ENCODE results near the gene LEUTX. TPM values are rescaled to one million over a fixed set of nuclear protein-coding genes. Genes with fewer than 3 reads are reported as not detected.
A peak's percentile ranks its signal among the peaks of the same experiment; 100 is the strongest.

The LEUTX gene
- total RNA-seq, 8 experiments from 2014 or later, result 34.9 TPM; not detected in 7

- in situ Hi-C loops (cut with MboI; ENCODE audit: low pct_unique_long_range_greater_than_20kb in 2 of 9, low sequenced_read_pairs in 9 of 9, unreplicated experiment in 9 of 9), result loop anchor here in 1 of 9 experiments (25.0 kb wide), 1 partner anchor 146 kb away; the partner anchor contains the start of gene PSMC4
- WGBS, 10 experiments, result 67 to 100% (median 89%) methylated on average over 1 to 5 of the region's 5 CpGs
- no peaks in the 10 kb centered on the region for H3K4me1 ChIP-seq (replicated peaks in 1 of 2)
- no peak for ATAC-seq (replicated peaks in 6 of 8)
- H3K4me3 ChIP-seq, result no peak overlapping the region
- no peak overlapping the region for H3K27ac ChIP-seq
Measured at GRCh38 chr19:39816287-39817048, 37.8 kb downstream of the LEUTX start.

DNA sequence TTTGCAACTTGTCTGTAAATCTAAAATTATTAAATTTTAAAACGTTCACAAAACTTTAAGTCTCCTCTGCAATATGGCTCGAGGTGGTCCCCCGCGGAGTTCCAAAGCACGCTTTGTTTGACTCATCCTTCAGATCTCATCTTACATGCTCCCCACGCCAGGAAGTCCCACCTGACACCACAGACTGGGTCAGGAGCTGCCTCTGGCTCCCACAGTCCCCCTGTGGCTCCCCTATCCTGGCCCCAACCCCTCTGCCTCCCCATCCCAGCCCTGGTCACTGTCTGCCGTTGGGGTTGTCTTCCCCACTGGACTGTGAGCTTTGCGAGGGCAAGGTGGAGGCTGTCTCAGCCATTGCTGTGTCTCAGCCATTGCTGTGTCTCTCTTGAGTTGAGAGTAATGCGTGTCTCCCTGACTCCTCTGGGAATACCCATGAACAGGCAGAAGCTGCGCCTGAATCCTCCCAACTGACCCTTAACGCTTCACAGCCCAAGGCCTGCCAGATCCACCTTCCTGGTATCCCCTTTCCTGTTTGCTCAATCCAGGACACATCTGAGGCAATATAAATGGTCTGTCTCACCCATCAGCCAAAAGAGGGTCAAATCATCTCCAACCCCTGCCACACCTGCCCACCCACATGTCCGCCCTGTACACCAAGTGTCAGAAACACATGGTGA, 39.4 kb downstream of the LEUTX start:
- H3K27ac ChIP-seq, result no peak overlapping the region
- in situ Hi-C loops (cut with MboI; ENCODE audit: low pct_unique_long_range_greater_than_20kb in 2 of 9, low sequenced_read_pairs in 9 of 9, unreplicated experiment in 9 of 9), result loop anchor here in 1 of 9 experiments (25.0 kb wide), 1 partner anchor 144 kb away; the partner anchor contains the start of gene PSMC4
- ATAC-seq (replicated peaks in 6 of 8), result no peak
- H3K4me1 ChIP-seq (replicated peaks in 1 of 2), result peaks cover 3 to 7% of the 10 kb centered on the region in 2 donors
- WGBS, 10 experiments, result 31 to 100% (median 89%) methylated on average over 1 to 7 of the region's 12 CpGs; no CpG with 5 or more reads in 2 of the 10 experiments
- H3K4me3 ChIP-seq, result no peak overlapping the region

GRCh38 chr19:39818626-39819097, 40.0 kb downstream of the LEUTX start:
- H3K27ac ChIP-seq, result no peak overlapping the region
- peaks cover 9% of the 10 kb centered on the region in 2 donors for H3K4me1 ChIP-seq (replicated peaks in 1 of 2)
- in situ Hi-C loops (cut with MboI; ENCODE audit: low pct_unique_long_range_greater_than_20kb in 2 of 9, low sequenced_read_pairs in 9 of 9, unreplicated experiment in 9 of 9), result loop anchor here in 1 of 9 experiments (25.0 kb wide), 1 partner anchor 144 kb away; the partner anchor contains the start of gene PSMC4
- WGBS, 10 experiments, result 57 to 100% (median 90%) methylated on average over 1 to 4 of the region's 4 CpGs; no CpG with 5 or more reads in 6 of the 10 experiments
- H3K4me3 ChIP-seq, result no peak overlapping the region
- ATAC-seq (replicated peaks in 6 of 8), result no peak

DNA sequence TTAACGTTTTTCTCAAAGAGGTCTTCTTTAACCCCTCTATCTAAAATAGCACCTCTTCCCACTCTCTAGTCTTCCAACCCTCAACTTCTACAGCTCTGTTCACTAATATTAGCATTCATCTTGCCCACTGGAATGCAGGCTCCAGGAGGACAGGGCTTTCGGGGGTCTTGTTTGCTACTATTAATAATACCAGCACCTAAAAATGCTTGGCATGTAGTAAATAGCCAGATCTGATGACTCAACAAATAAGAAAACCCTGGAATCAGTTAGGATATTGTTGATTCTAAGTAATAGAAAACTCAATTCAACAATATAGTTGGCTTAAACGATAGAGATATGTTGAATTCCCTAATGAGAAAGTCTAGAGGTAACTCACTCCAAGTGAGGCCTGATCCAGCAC, 41.1 kb downstream of the LEUTX start:
- no peak for ATAC-seq (replicated peaks in 6 of 8)
- WGBS, 10 experiments, result 60 to 100% (median 85%) methylated on average over 1 to 3 of the region's 3 CpGs; no CpG with 5 or more reads in 2 of the 10 experiments
- in situ Hi-C loops (cut with MboI; ENCODE audit: low pct_unique_long_range_greater_than_20kb in 2 of 9, low sequenced_read_pairs in 9 of 9, unreplicated experiment in 9 of 9), result loop anchor here in 1 of 9 experiments (25.0 kb wide), 1 partner anchor 143 kb away; the partner anchor contains the start of gene PSMC4

DNA sequence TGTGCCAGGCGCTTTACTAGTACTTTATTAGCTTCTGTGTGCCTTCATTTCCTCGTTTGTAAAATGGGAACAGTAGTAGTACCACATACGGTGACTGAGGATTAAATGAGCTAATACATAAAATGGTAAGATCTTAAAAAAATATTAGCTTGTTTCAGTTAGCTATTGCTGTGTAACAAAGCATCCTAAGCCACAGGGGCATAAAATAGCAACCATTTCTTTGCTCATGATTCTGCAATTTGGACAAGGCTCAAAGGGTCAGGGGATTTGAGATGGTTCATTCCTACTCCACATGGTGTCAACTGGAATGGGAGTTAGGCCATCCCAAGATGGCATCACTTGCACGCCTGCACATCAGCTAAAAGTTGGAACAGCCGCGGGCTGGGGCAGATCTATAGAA, 42.0 kb downstream of the LEUTX start:
- WGBS, 10 experiments, result 74 to 97% (median 84%) methylated on average over 1 to 6 of the region's 6 CpGs
- in situ Hi-C loops (cut with MboI; ENCODE audit: low pct_unique_long_range_greater_than_20kb in 2 of 9, low sequenced_read_pairs in 9 of 9, unreplicated experiment in 9 of 9), result loop anchor here in 1 of 9 experiments (25.0 kb wide), 1 partner anchor 142 kb away; the partner anchor contains the start of gene PSMC4

More for the DNA sequence above, 41.1 kb downstream of the LEUTX start:
- H3K4me1 ChIP-seq (replicated peaks in 1 of 2), result peaks cover 10 to 11% of the 10 kb centered on the region in 2 donors
- H3K27ac ChIP-seq, result no peak overlapping the region
- H3K4me3 ChIP-seq, result no peak overlapping the region

DNA sequence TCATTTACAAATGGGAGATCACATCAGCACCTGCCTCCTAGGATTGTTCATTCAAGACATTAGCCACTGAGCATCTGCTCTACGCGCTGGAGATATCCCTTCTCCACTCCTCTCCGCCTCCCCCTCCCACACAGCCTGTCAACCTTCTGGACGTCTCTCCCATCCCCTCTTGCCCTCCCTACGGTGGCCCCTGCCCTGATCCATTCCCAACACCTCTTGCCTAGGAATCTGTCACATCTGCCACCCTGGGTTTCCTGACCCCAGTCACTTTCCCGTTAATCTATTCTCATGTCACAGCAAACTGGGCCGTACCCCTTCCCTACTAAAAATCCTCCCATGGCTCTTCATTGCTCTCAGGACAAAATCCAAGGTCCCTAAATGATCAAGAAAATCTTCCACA, 45.0 kb downstream of the LEUTX start:
- ATAC-seq (replicated peaks in 6 of 8), result peak in 3 of 8 experiments; percentile 1 to 15 (median 14)
- Histone ChIP-seq H3K27ac (peak overlapping the region; percentile 14 to 43), H3K4me1 (replicated peaks in 1 of 2) (peaks cover 13 to 14% of the 10 kb centered on the region in 2 donors), H3K4me3 (peak overlapping the region; percentile 48 to 89 (median 61))
- 5 to 40% (median 23%) methylated on average over 1 to 3 of the region's 7 CpGs; no CpG with 5 or more reads in 6 of the 10 experiments for WGBS, 10 experiments
- in situ Hi-C loops (cut with MboI; ENCODE audit: low pct_unique_long_range_greater_than_20kb in 2 of 9, low sequenced_read_pairs in 9 of 9, unreplicated experiment in 9 of 9), result loop anchor here in 1 of 9 experiments (25.0 kb wide), 1 partner anchor 139 kb away; the partner anchor contains the start of gene PSMC4

More for the DNA sequence above, 42.0 kb downstream of the LEUTX start:
- H3K4me3 ChIP-seq, result no peak overlapping the region
- H3K4me1 ChIP-seq (replicated peaks in 1 of 2), result peaks cover 13 to 14% of the 10 kb centered on the region in 2 donors
- no peak for ATAC-seq (replicated peaks in 6 of 8)
- H3K27ac ChIP-seq, result no peak overlapping the region

GRCh38 chr19:39824143-39825092, 45.8 kb downstream of the LEUTX start:
- ATAC-seq (replicated peaks in 6 of 8), result peak; percentile 88 to 97 (median 96)
- WGBS, 10 experiments, result 0 to 35% (median 9%) methylated on average over 4 to 28 of the region's 47 CpGs; no CpG with 5 or more reads in 2 of the 10 experiments
- Histone ChIP-seq H3K4me3 (peak overlapping the region; percentile 48 to 89 (median 61)), H3K4me1 (replicated peaks in 1 of 2) (peaks cover 13 to 14% of the 10 kb centered on the region in 2 donors), H3K27ac (peak overlapping the region; percentile 30 to 43)
- in situ Hi-C loops (cut with MboI; ENCODE audit: low pct_unique_long_range_greater_than_20kb in 2 of 9, low sequenced_read_pairs in 9 of 9, unreplicated experiment in 9 of 9), result loop anchor here in 1 of 9 experiments (25.0 kb wide), 2 partner anchors 138 to 287 kb away; partner anchors contain the start of genes EID2, EID2B and PSMC4

GRCh38 chr19:39825093-39825463, 46.4 kb downstream of the LEUTX start:
- no peak for ATAC-seq (replicated peaks in 6 of 8)
- Histone ChIP-seq H3K27ac (peak overlapping the region in 1 of 2 donors; percentile 30), H3K4me1 (replicated peaks in 1 of 2) (peaks cover 13 to 14% of the 10 kb centered on the region in 2 donors), H3K4me3 (no peak overlapping the region)
- in situ Hi-C loops (cut with MboI; ENCODE audit: low pct_unique_long_range_greater_than_20kb in 2 of 9, low sequenced_read_pairs in 9 of 9, unreplicated experiment in 9 of 9), result loop anchor here in 1 of 9 experiments (25.0 kb wide), 1 partner anchor 288 kb away; the partner anchor contains the start of genes EID2 and EID2B
- WGBS, 10 experiments, result 75% methylated on average over 4 of the region's 11 CpGs; no CpG with 5 or more reads in 9 of the 10 experiments

DNA sequence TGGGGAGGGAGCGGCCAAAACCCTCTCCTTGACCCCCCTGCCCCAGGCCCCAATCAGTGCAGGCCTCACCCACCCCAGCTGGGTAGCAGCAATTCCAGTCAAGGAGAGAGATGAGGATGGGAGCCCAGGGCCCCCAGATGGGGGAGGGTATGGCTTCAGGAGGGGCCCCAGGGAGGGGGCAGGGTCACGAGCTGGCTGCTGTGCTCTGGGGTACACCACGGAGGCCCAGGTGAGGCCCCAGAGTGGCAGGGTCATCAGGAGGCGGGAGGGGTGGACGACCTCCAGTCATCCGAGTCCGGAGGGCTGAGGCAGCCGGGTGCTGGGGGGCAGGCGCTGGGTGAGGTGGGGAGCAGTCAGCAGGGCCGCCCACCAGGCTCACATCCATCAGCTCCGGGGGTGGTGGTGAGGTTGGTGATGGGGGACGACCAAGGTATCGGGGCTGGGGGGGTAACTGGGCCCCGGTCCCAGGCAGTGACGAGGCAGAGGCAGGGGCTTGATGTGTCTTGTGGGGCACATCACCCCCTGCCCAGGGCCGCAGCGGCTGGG, 47.0 kb downstream of the LEUTX start:
- peak overlapping the region in 1 of 2 donors; percentile 30 for H3K27ac ChIP-seq
- H3K4me3 ChIP-seq, result no peak overlapping the region
- in situ Hi-C loops (cut with MboI; ENCODE audit: low pct_unique_long_range_greater_than_20kb in 2 of 9, low sequenced_read_pairs in 9 of 9, unreplicated experiment in 9 of 9), result loop anchor here in 1 of 9 experiments (25.0 kb wide), 1 partner anchor 288 kb away; the partner anchor contains the start of genes EID2 and EID2B
- H3K4me1 ChIP-seq (replicated peaks in 1 of 2), result peaks cover 13 to 14% of the 10 kb centered on the region in 2 donors
- ATAC-seq (replicated peaks in 6 of 8), result no peak
- no CpG with 5 or more reads among the region's 17 CpGs for WGBS, 10 experiments

- in situ Hi-C loops (cut with MboI; ENCODE audit: low pct_unique_long_range_greater_than_20kb in 2 of 9, low sequenced_read_pairs in 9 of 9, unreplicated experiment in 9 of 9), result loop anchor here in 1 of 9 experiments (25.0 kb wide), 1 partner anchor 289 kb away; the partner anchor contains the start of genes EID2 and EID2B
- no peak for ATAC-seq (replicated peaks in 6 of 8)
- Histone ChIP-seq H3K4me1 (replicated peaks in 1 of 2) (peaks cover 13 to 14% of the 10 kb centered on the region in 2 donors), H3K4me3 (no peak overlapping the region), H3K27ac (no peak overlapping the region)
- 80 to 100% (median 100%) methylated on average over 1 to 2 of the region's 35 CpGs; no CpG with 5 or more reads in 5 of the 10 experiments for WGBS, 10 experiments
Measured at GRCh38 chr19:39826311-39826945, 47.8 kb downstream of the LEUTX start.

GRCh38 chr19:39827216-39827615, 48.6 kb downstream of the LEUTX start:
- WGBS, 10 experiments, result no CpG with 5 or more reads among the region's 13 CpGs
- Histone ChIP-seq H3K4me3 (no peak overlapping the region), H3K4me1 (replicated peaks in 1 of 2) (peaks cover 16 to 20% of the 10 kb centered on the region in 2 donors), H3K27ac (no peak overlapping the region)
- no peak for ATAC-seq (replicated peaks in 6 of 8)
- in situ Hi-C loops (cut with MboI; ENCODE audit: low pct_unique_long_range_greater_than_20kb in 2 of 9, low sequenced_read_pairs in 9 of 9, unreplicated experiment in 9 of 9), result loop anchor here in 1 of 9 experiments (25.0 kb wide), 1 partner anchor 290 kb away; the partner anchor contains the start of genes EID2 and EID2B
